Activated CD4-positive, alpha-beta T cell treated with anti-CD3 and anti-CD28 coated beads, Interleukin-2, amount 50 U/mL, for 4 hours (primary cell): ENCODE measurements around the gene FAM171A1.
"Not testable (repeated sequence)": the region's sequence is repeated elsewhere in the genome, so short reads cannot be mapped to it uniquely, and the experiment has no call there.

Source experiments
- DNase-seq, 2 experiments: peaks; one replicate each; pipeline ENCODE4 v3.0.0-alpha.2; 2020

The FAM171A1 gene

DNA sequence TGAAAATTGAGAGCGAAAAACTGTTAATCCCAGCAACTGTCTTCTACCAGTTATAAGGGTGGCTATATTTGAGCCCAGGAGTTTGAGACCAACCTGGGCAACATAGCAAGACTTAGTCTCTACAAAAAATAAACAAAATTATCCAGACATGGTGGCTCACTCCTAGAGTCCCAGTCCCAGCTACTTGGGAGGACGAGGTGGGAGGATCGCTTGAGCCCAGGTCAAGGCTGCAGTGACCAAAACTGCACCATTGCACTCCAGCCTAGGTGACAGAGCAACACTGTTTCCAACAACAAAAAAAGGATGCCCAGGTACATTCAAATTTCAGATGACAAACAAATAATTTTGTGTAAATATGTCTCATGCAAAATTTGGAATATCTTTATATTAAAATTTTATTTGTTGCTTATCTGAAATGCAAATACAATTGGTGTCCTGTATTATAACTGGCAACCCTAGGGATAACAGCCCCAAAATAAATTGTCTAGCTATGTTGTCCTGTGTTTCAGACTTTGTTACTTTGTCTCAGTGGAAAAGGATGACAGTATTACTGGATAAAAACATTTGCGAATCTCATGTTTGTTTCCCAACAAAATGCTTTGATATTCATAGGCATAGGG, 26.7 kb downstream of the FAM171A1 start:
- no peak for DNase-seq

GRCh38 chr10:15342970-15343369, 28.1 kb downstream of the FAM171A1 start:
- DNase-seq, result no peak

DNA sequence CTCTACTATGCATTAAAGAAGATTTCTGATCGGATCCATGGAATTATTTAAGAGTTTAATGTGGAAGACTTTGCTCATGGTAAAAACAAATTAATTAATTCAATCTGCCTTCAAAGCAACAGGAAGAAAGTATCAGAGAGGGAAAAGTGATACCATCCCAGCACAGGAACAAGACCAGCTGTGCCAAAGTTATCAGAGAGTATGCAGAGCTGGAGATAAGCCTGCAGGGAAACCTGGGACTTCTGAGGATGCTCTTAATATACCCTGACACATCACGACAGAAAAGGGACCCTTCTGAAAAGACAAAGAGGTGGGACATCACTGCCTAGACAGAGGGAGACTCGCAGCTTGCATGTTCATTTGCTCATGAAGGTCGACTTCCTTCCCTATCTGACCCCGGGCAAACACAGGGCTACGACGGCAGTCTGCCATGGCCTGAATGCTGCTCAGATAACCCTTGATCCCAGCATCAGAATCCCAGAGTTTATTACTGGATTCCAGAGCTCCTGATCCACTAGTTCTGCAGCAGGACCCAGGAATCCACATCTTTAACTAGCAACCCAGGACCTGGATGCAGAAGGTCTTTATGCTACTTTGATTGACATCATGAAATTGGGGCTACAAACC, 29.5 kb downstream of the FAM171A1 start:
- no peak for DNase-seq

- DNase-seq, result no peak
Observed at GRCh38 chr10:15339892-15340291, 31.2 kb downstream of the FAM171A1 start.

DNA sequence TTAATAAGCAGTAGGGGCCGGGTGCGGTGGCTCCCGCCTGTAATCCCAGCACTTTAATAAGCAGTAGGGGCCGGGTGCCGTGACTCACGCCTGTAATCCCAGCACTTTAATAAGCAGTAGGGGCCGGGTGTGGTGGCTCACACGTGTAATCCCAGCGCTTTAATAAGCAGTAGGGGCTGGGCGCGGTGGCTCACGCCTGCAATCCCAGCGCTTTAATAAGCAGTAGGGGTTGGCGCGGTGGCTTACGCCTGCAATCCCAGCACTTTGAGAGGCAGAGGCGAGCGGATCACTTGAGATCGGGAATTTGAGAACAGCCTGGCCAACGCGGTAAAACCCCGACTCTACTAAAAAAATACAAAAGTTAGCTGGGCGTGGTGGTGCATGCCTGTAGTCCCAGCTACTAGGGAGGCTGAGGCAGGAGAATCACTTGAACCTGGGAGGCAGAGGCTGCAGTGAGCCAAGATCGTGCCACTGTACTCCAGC, 33.6 kb downstream of the FAM171A1 start:
- DNase-seq, result not testable (repeated sequence)

- DNase-seq, result no peak
Observed at GRCh38 chr10:15336211-15336610, 34.9 kb downstream of the FAM171A1 start.

DNA sequence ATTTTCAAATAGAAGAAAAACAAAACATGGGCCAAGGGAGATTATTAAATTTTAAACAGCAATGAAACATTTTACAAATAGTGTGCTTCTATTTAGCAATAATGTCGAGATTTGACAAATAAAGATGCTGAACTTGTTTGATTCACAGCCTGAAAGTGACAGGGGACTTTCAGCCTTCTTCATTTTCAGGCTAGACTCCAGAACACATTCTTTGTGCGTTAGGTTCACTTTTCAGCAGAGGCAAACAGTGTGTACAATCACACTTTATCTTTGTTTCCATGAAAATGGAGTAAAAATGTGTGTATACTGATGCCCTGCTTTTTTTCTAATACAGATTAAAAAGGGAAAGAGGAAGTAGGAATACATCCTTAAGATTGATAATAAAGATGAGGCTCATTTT, 35.6 kb downstream of the FAM171A1 start:
- DNase-seq, result no peak

DNA sequence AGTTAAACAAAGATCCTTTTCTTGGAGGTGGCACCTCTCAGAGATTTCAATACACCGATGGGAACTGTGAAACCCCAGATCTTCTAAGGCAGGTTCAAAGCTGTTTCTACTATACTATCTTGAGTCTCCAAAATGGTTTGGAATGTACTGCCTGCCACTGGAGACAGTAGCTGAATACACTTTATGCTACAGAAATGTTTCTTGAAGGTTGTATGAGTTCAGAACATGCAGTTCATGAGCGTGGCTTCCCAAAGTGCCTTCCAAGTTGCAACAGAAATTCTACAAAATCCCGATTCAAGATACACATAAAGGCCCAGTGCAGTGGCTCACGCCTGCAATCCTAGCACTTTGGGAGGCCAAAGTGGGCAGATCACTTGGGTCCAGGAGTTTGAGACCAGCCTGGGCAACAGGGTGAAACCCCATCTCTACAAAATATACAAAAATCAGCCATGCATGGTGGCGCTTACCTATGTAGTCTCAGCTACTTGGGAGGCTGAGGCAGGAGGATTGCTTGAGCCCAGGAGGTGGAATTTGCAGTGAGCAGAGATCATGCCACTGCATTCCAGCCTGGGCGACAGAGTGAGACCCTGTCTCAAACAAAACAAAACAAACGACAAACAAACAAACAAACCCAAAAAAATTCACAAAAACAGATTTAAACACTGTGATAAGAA, 36.3 kb downstream of the FAM171A1 start:
- no peak for DNase-seq

DNA sequence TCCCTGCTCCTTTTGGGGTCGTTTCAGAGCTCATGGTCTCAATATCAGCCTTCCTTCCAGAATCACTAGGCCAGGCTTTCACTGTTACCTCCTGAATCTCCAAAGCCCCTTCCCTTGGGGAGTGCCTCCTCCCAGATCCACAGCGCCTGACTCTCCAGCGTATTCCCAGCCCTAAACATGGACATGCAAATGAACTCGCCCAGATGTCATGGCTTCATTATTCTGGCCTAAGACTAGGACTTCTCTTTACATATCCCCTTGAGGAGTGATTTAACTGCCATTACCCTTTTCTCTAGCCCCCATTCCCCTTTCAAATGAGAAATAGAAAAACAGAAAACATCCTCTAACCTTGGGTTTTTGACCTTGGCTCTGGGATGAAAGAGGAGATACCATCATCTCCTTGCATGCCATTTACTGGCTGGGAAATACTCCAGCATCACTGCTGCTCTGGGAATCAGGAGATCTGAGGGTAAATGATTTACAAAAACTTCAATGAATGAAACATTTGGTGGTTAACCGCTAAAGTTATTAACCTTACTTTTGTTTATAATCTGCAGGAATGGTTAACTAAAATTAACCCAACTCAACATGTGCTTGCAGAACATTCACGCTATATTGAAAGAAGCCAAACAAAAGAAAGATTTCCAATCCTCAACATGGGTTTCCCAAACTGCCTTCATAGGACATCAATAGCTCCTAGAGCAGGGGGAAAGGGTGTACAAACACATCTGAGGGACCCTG, 37.0 kb downstream of the FAM171A1 start:
- DNase-seq, result no peak

DNA sequence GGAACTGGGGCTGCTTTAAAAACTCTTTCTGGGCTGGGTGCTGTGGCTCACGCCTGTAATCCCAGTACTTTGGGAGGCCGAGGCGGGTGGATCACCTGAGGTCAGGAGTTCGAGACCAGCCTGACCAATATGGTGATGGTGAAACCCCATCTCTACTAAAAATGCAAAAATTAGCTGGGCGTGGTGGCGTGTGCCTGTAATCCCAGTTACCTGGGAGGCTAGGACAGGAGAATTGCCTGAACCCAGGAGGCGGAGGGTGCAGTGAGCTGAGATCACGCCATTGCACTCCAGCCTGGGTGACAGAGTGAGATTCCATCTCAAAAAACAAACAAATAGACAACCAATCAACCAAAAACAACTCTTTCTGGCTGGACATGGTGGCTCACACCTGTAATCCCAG, 37.9 kb downstream of the FAM171A1 start:
- DNase-seq, result not testable (repeated sequence)

DNA sequence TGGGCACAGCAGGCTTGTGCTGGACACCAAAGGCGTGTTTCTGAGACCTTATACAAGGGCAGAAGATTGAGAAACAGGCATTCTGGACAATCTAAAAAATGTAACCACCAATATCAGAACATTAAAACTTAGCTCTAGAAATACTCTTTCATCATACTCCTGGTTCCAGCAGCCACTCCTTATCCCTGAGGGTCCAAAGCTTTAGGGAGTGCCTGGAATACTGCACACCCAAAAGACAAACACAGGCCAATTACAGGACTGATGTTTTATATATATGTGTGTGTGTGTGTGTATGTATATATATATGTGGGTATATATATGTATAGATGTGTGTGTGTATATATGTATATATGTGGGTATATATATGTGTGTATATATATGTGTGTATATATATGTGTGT, 39.6 kb downstream of the FAM171A1 start:
- no peak for DNase-seq

GRCh38 chr10:15329437-15329836, 41.7 kb downstream of the FAM171A1 start:
- no peak for DNase-seq

DNA sequence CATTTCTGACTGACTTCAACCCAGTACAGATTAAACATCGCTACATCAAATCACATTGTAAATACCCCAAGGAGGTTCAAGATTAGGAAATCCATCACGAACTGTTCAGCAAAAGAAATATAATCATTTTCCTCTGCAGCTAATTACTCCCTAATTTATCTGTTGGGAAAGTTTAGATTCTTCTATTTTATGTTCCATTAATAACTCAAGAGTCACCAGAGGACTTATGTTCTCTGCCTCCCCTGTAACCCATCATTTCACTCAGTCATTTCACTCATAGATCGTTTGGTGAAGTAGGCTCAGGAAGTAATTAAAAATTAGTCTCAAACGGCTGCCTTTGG, 45.2 kb downstream of the FAM171A1 start:
- no peak for DNase-seq

DNA sequence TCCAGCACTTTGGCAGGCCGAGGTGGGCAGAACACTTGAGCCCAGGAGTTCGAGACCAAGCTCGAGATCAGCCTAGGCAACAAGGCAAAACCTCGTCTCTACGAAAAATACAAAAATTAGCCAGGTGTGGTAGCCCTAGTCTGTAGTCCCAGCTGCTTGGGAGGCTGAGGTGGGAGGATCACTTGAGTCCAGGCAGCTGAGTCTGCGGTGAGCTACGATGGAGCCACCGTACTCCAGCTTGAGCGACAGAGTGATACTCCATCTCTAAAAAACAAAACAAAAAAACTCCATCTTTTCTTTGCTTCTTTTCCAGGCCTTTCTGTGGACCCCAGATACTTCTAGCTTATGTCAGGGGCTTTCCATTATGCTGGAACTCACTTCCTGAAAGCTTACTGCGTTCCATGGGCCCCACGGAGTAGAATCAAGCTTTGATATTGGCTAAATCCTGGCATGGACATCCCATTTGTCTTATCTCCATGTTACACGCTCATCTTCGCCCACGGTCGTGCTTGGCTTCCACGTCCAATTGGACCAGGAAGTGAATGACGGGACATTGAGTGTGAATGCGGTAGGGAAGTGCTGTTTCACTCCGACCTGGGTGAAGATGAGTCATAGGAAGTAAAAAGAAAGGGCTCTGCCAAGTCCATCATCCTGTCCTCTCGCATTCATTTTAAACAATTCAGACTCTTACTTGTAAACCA, 45.7 kb downstream of the FAM171A1 start:
- DNase-seq, result no peak

DNA sequence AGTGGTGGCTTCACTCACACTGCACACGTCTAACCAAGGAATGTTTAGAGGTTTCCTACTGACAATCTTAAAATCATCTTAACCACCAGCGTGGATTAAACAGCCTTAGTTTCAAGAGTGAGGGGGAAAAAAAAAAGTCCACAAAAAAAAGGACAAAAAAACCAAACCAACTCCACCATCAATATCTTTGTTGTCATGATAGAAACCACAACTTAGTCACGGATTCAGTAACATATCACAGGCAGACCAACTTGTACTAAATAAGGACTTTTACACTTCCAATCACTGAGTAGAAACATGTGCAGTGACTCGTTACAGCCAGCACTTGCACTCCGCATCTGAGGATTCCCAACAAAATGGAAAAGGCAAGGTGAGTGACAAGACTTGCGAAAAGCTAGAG, 46.5 kb downstream of the FAM171A1 start:
- DNase-seq, result no peak

GRCh38 chr10:15324113-15324512, 47.0 kb downstream of the FAM171A1 start:
- DNase-seq, result no peak

DNA sequence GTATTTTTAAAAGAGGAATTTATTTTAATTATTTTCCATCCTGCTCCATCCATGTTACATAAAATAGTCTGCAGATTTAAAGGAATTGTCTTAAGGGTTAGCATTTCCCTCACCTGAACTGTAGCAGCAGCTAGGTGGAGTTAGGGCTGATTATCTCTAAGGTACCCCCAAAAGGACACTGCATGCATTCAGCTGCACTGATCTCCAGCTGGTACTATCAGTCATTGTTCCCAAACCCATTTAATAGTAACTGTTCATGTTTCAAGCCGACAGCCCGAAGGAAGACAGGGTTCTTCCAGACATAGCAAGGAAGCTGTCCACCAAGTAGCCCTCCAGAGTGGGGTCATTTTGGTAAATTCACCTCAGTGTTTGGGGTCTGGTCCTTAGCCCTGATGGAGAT, 48.7 kb downstream of the FAM171A1 start:
- DNase-seq, result no peak

GRCh38 chr10:15321431-15322341, 49.4 kb downstream of the FAM171A1 start:
- DNase-seq, result no peak

- DNase-seq, result no peak
Observed at GRCh38 chr10:15320522-15321203, 50.4 kb downstream of the FAM171A1 start.

GRCh38 chr10:15320118-15320517, 51.0 kb downstream of the FAM171A1 start:
- DNase-seq, result no peak

DNA sequence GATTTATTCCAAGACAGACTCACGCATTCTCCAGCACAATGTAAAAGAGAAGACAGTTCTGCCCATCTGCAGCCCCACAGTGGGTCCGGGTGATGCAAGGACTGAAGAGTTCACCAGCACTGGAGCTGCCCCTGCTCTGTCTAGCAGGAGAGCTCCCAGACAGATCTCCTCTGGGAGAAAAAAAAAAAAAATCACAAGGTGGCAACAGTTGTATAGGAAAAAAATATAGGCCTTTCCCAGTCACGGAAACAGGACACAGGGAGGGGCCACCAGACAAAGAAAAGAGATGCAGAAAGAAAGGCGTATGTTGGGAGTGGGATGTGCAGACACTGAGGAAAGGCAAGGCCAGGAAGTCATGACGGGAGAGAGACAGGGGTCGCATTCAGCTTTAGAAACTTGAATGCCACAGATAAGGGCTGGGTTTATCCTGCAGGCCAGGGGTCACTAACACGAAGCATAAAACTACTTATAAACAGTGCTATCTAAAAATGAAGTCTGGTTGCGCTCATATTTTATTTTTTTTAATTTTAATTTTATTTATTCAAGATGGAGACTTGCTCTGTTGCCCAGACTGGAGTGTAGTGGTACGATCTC, 54.1 kb downstream of the FAM171A1 start:
- no peak for DNase-seq
